Measurements from ENCODE around the gene PLD2. TPM values are rescaled to one million over a fixed set of nuclear protein-coding genes. Genes with fewer than 3 reads are reported as not detected.

Gene PLD2
- total and polyA plus RNA-seq, 2 donors (not counting 1 experiment from before 2014, with no cell fraction given) = 53.1 to 69.2 TPM

DNA sequence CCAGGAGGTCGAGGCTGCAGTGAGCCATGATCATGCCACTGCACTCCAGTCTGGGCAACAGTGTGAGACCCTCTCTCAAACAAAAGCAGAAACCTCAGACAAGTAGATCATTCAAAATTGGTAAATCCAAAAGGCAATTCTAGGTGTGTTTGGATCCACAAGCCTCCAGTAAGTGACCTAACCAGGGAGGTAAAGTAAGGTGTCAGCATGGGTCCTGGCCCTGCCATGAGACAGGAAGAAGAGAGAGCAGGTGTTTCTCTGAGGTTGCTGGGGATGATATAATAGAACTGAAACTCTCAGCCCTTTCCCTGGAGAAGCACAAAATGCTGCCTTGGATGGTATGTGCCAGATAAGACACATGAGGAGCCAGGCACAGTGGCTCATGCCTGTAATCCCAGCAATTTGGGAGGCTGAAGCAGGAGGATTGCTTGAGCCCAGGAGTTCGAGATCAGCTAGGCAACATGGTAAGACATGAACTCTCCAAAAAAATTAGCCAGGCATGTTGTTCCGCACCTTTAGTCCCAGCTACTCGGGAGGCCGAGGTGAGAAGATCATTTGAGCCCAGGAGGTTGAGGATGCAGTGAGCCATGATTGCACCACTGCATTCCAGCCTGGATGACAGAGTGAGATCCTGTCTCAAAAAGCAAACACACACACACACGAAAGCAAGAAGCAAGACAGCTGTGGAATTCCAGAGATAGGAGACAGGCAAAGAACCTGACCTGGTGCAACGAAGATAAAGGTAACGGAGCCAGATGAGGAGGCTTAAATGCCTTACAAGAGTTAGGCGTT is 28.8 kb upstream of the PLD2 start:
- no peak overlapping the region for H2AFZ ChIP-seq (ENCODE audit: insufficient read depth, low read depth, low read length, poor library complexity, severe bottlenecking)
- H3K4me1 Mint-ChIP-seq = peaks cover 9% of the 10 kb centered on the region
- intact Hi-C loops (cut with micrococcal nuclease) = no loop called here
- POLR2A ChIA-PET = interaction anchor here (1.0 kb wide), 1 partner anchor 9 kb away, joined by 5 read pairs; no protein-coding TSS in a partner anchor
- H3K9me3 ChIP-seq (ENCODE audit: control extremely low read depth in 1 of 3, control insufficient read depth in 2 of 3, insufficient read depth in 1 of 3, low read length in 2 of 3) = peaks cover 0 to 5% (median 0%) of the 10 kb centered on the region in 3 donors
- CTCF ChIA-PET = interaction anchor here (1.7 kb wide), 1 partner anchor 12 kb away, joined by 5 read pairs; no protein-coding TSS in a partner anchor
- H3K27ac Mint-ChIP-seq = no peak overlapping the region
- no peaks in the 10 kb centered on the region for H4K20me1 ChIP-seq (ENCODE audit: control insufficient read depth, insufficient read depth, low read length, poor library complexity, severe bottlenecking)
- peaks cover 0 to 19% (median 7%) of the 10 kb centered on the region in 4 experiments for H3K27me3 ChIP-seq (replicated peaks in 1 of 4; ENCODE audit: control extremely low read depth in 1 of 4, control insufficient read depth in 3 of 4, insufficient read depth in 4 of 4, low read length in 3 of 4)
- peaks cover 3 to 10% of the 10 kb centered on the region in 2 donors for H3K4me1 ChIP-seq (ENCODE audit: control insufficient read depth in 2 of 2, insufficient read depth in 2 of 2, low read length in 2 of 2)
- H3K9ac ChIP-seq (ENCODE audit: low read length) = no peak overlapping the region
- no peak for TF ChIP-seq EZH2 (IDR thresholded peaks at IDR 0.05; ENCODE audit: borderline replicate concordance, insufficient read depth, low read depth, low read length, poor library complexity, severe bottlenecking)
- TF ChIP-seq, protein P1, sequence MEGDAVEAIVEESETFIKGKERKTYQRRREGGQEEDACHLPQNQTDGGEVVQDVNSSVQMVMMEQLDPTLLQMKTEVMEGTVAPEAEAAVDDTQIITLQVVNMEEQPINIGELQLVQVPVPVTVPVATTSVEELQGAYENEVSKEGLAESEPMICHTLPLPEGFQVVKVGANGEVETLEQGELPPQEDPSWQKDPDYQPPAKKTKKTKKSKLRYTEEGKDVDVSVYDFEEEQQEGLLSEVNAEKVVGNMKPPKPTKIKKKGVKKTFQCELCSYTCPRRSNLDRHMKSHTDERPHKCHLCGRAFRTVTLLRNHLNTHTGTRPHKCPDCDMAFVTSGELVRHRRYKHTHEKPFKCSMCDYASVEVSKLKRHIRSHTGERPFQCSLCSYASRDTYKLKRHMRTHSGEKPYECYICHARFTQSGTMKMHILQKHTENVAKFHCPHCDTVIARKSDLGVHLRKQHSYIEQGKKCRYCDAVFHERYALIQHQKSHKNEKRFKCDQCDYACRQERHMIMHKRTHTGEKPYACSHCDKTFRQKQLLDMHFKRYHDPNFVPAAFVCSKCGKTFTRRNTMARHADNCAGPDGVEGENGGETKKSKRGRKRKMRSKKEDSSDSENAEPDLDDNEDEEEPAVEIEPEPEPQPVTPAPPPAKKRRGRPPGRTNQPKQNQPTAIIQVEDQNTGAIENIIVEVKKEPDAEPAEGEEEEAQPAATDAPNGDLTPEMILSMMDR (IDR thresholded peaks at IDR 0.05) = no peak
- H3K36me3 ChIP-seq (replicated peaks in 1 of 2; ENCODE audit: control extremely low read depth in 1 of 2, control insufficient read depth in 1 of 2, extremely low read depth in 1 of 2, insufficient read depth in 2 of 2, low read length in 1 of 2) = no peaks in the 10 kb centered on the region
- peaks cover 28% of the 10 kb centered on the region for H3K27me3 Mint-ChIP-seq
- WGBS (ENCODE audit: insufficient coverage) = 91% methylated on average over 8 of the region's 9 CpGs
- no peak overlapping the region for H3K4me3 ChIP-seq (ENCODE audit: control extremely low read depth in 1 of 5, extremely low read depth in 1 of 5, insufficient read depth in 1 of 5, low read depth in 2 of 5, low read length in 4 of 5)
- H3K4me2 ChIP-seq (replicated peaks; ENCODE audit: low read depth, low read length, poor library complexity, severe bottlenecking) = no peak overlapping the region
- H3K79me2 ChIP-seq (ENCODE audit: control insufficient read depth, insufficient read depth, low read length) = no peaks in the 10 kb centered on the region
- H3K4me3 Mint-ChIP-seq = no peak overlapping the region
- no peak for DNase-seq
- no peak for ATAC-seq (ENCODE audit: low read depth)
- no peak overlapping the region for H3K27ac ChIP-seq (ENCODE audit: low read length in 2 of 2)
- H3K9me3 Mint-ChIP-seq (ENCODE audit: insufficient read depth) = no peaks in the 10 kb centered on the region

DNA sequence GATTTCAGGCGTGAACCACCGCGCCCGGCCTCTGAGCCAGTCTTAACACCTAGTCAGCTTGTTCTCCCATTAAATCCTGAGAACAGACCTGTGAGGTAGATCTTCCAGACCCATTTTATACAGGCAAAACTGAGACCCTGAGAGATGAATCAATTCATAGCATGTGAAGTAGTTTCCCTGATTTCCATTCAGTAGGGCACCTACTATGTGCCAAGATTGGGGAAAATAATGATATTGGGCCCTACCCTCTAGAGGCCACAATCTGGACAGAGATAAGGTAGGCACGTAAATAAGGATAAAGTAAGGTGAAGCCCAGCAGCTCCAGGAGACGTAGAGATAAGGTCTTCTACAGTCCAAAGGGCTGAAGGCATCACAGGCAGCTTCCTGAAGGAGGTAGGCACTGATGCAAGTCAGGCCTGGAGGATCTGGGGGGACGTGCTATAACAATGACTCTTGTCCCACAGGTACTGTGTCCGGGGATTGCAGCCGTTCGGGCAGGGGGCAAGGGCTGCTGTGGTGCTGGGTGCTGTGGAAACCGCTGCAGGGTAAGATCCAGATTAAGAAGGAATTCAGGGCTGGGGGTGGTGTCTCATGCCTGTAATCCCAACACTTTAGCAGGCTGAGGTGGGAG is 26.5 kb upstream of the PLD2 start:
- Histone ChIP-seq H3K27me3 (replicated peaks in 1 of 4; ENCODE audit: control extremely low read depth in 1 of 4, control insufficient read depth in 3 of 4, insufficient read depth in 4 of 4, low read length in 3 of 4) (peaks cover 0 to 36% (median 20%) of the 10 kb centered on the region in 4 experiments), H3K4me2 (replicated peaks; ENCODE audit: low read depth, low read length, poor library complexity, severe bottlenecking) (no peak overlapping the region), H3K36me3 (replicated peaks in 1 of 2; ENCODE audit: control extremely low read depth in 1 of 2, control insufficient read depth in 1 of 2, extremely low read depth in 1 of 2, insufficient read depth in 2 of 2, low read length in 1 of 2) (no peaks in the 10 kb centered on the region), H3K9ac (ENCODE audit: low read length) (no peak overlapping the region), H3K4me1 (ENCODE audit: control insufficient read depth in 2 of 2, insufficient read depth in 2 of 2, low read length in 2 of 2) (peaks cover 3 to 5% of the 10 kb centered on the region in 2 donors), H3K79me2 (ENCODE audit: control insufficient read depth, insufficient read depth, low read length) (no peaks in the 10 kb centered on the region), H3K9me3 (ENCODE audit: control extremely low read depth in 1 of 3, control insufficient read depth in 2 of 3, insufficient read depth in 1 of 3, low read length in 2 of 3) (peaks cover 0 to 9% (median 0%) of the 10 kb centered on the region in 3 donors), H3K4me3 (ENCODE audit: control extremely low read depth in 1 of 5, extremely low read depth in 1 of 5, insufficient read depth in 1 of 5, low read depth in 2 of 5, low read length in 4 of 5) (no peak overlapping the region), H3K27ac (ENCODE audit: low read length in 2 of 2) (no peak overlapping the region), H4K20me1 (ENCODE audit: control insufficient read depth, insufficient read depth, low read length, poor library complexity, severe bottlenecking) (no peaks in the 10 kb centered on the region), H2AFZ (ENCODE audit: insufficient read depth, low read depth, low read length, poor library complexity, severe bottlenecking) (no peak overlapping the region)
- intact Hi-C loops (cut with micrococcal nuclease) = no loop called here
- Mint-ChIP-seq H3K4me3 (no peak overlapping the region), H3K27me3 (peaks cover 34% of the 10 kb centered on the region), H3K9me3 (ENCODE audit: insufficient read depth) (no peaks in the 10 kb centered on the region), H3K27ac (no peak overlapping the region), H3K4me1 (peaks cover 4% of the 10 kb centered on the region)
- DNase-seq (no peak), ATAC-seq (ENCODE audit: low read depth) (no peak)
- 91% methylated on average over 11 of the region's 11 CpGs for WGBS (ENCODE audit: insufficient coverage)
- CTCF ChIA-PET = no interaction called here
- TF ChIP-seq EZH2 (IDR thresholded peaks at IDR 0.05; ENCODE audit: borderline replicate concordance, insufficient read depth, low read depth, low read length, poor library complexity, severe bottlenecking) = no peak
- TF ChIP-seq, protein P1 (IDR thresholded peaks at IDR 0.05) = no peak
- POLR2A ChIA-PET = no interaction called here

All from B cell (primary cell).